B cell (primary cell): ENCODE data around the gene MAP3K7. TPM values are rescaled to one million over a fixed set of nuclear protein-coding genes. Genes with fewer than 3 reads are reported as not detected.

Source experiments
- ATAC-seq: fragments of 200-7000 bp; cut with Tn5 transposase; one replicate; pipeline ENCODE4 v1.10.0; 2021; ENCODE audit warnings: low read depth, mild to moderate bottlenecking, moderate number of reproducible peaks, moderate library complexity
- CTCF ChIA-PET: fragments of 350-600 bp; sonication (Branson Sonifier 250); formaldehyde crosslinking; loops from one replicate; lab custom pipeline; 2021; ENCODE audit warnings: antibody characterized with exemption, inconsistent platforms; lab: Charles Lee
- POLR2A ChIA-PET: fragments of 350-600 bp; sonication (Branson Sonifier 250); formaldehyde crosslinking; loops from one replicate; lab custom pipeline; 2021; ENCODE audit warnings: antibody characterized with exemption; lab: Charles Lee
- DNase-seq: peaks from one replicate; pipeline ENCODE4 v3.0.0; 2013
- H2AFZ ChIP-seq: 2 replicates; pipeline ENCODE4 v1.6.1; 2012; ENCODE audit warnings: mild to moderate bottlenecking, low read depth, low read length; ENCODE audit not compliant: insufficient read depth, poor library complexity, severe bottlenecking
- H3K27ac ChIP-seq, 2 donors: 1 replicate in 1 of 2; 2 replicates in 1 of 2; pipeline ENCODE4 v1.5.1; 2012 to 2013; ENCODE audit warnings: low read length in 2 of 2, mild to moderate bottlenecking in 2 of 2, moderate library complexity in 1 of 2
- H3K27me3 ChIP-seq, 4 experiments: fragments of 200-600 bp in 1 of 4; sonication (generic) in 1 of 4; replicated peaks in 1 of 4; 1 replicate in 2 of 4; 2 replicates in 2 of 4; pipeline versions ENCODE4 v1.6.1 to v1.7.0; 2013 to 2016; ENCODE audit warnings: low read length in 3 of 4, mild to moderate bottlenecking in 2 of 4, mixed read lengths in 1 of 4, moderate library complexity in 1 of 4; ENCODE audit not compliant: insufficient read depth in 4 of 4, control insufficient read depth in 3 of 4; ENCODE audit errors: control extremely low read depth in 1 of 4
- H3K36me3 ChIP-seq, 2 experiments: replicated peaks in 1 of 2; 1 replicate in 1 of 2; 2 replicates in 1 of 2; pipeline versions ENCODE4 v1.6.1 to v1.7.1; 2013; ENCODE audit warnings: low read length in 1 of 2; ENCODE audit not compliant: insufficient read depth in 2 of 2, control insufficient read depth in 1 of 2; ENCODE audit errors: control extremely low read depth in 1 of 2, extremely low read depth in 1 of 2
- H3K4me1 ChIP-seq, 2 donors: fragments of 200-600 bp in 1 of 2; sonication (generic) in 1 of 2; 1 replicate in 1 of 2; 2 replicates in 1 of 2; pipeline versions ENCODE4 v1.5.1 to v1.6.1; 2013 to 2017; ENCODE audit warnings: low read length in 2 of 2; ENCODE audit not compliant: control insufficient read depth in 2 of 2, insufficient read depth in 2 of 2
- H3K4me2 ChIP-seq: replicated peaks from 2 replicates; pipeline ENCODE3; 2012; ENCODE audit warnings: mild to moderate bottlenecking, low read depth, low read length; ENCODE audit not compliant: poor library complexity, severe bottlenecking
- H3K4me3 ChIP-seq, 5 experiments: fragments of 200-600 bp in 1 of 5; sonication (generic) in 1 of 5; 1 replicate in 3 of 5; 2 replicates in 2 of 5; pipeline versions ENCODE4 v1.5.1 to v1.7.0; 2011 to 2016; ENCODE audit warnings: low read length in 4 of 5, mild to moderate bottlenecking in 4 of 5, low read depth in 2 of 5, control low read depth in 1 of 5, moderate library complexity in 1 of 5; ENCODE audit not compliant: insufficient read depth in 1 of 5; ENCODE audit errors: control extremely low read depth in 1 of 5, extremely low read depth in 1 of 5
- H3K79me2 ChIP-seq: fragments of 200-600 bp; sonication (generic); one replicate; pipeline ENCODE4 v1.6.0; 2016; ENCODE audit warnings: low read length; ENCODE audit not compliant: control insufficient read depth, insufficient read depth
- H3K9ac ChIP-seq: fragments of 200-600 bp; sonication (generic); 2 replicates; pipeline ENCODE4 v1.6.1; 2017; ENCODE audit warnings: mild to moderate bottlenecking, low read length, moderate library complexity
- H3K9me3 ChIP-seq, 3 donors: one replicate each; pipeline versions ENCODE4 v1.6.1 to v1.7.1; 2013; ENCODE audit warnings: low read length in 2 of 3; ENCODE audit not compliant: control insufficient read depth in 2 of 3, insufficient read depth in 1 of 3; ENCODE audit errors: control extremely low read depth in 1 of 3
- H4K20me1 ChIP-seq: 2 replicates; pipeline ENCODE4 v1.6.0; 2012; ENCODE audit warnings: mild to moderate bottlenecking, low read length; ENCODE audit not compliant: insufficient read depth, control insufficient read depth, poor library complexity, severe bottlenecking
- H3K27ac Mint-ChIP-seq: one replicate; pipeline ENCODE4 v1.8.0; 2021; ENCODE audit warnings: mixed read lengths
- H3K27me3 Mint-ChIP-seq: one replicate; pipeline ENCODE4 v1.8.0; 2021; ENCODE audit warnings: mixed read lengths
- H3K4me1 Mint-ChIP-seq: one replicate; pipeline ENCODE4 v1.8.0; 2021; ENCODE audit warnings: mixed read lengths
- H3K4me3 Mint-ChIP-seq: one replicate; pipeline ENCODE4 v1.8.0; 2021; ENCODE audit warnings: mixed read lengths
- H3K9me3 Mint-ChIP-seq: one replicate; pipeline ENCODE4 v1.8.0; 2022; ENCODE audit warnings: mixed read lengths; ENCODE audit not compliant: insufficient read depth
- CTCF ChIP-seq: fragments of 200-600 bp; IDR thresholded peaks from one replicate; pipeline ENCODE4 v1.8.0; 2022; ENCODE audit warnings: antibody characterized with exemption, mild to moderate bottlenecking
- EZH2 ChIP-seq: IDR thresholded peaks from 2 replicates; pipeline ENCODE4 v1.6.1; 2012; ENCODE audit warnings: borderline replicate concordance, low read depth, mild to moderate bottlenecking, moderate library complexity, low read length; ENCODE audit not compliant: insufficient read depth, poor library complexity, severe bottlenecking
- WGBS: methylation state at CpG from one replicate; pipeline ENCODE4 v1.1.5; 2013; ENCODE audit warnings: missing lambda C conversion rate; ENCODE audit not compliant: insufficient coverage; 5-methylcytosine and 5-hydroxymethylcytosine counted together
- intact Hi-C: fragments of 100-400 bp; cut with micrococcal nuclease; formaldehyde crosslinking; loops from one replicate; pipeline ENCODE4 v1.10.0; 2022
- polyA plus RNA-seq: library from polyadenylated mRNA; depleted of rRNA; stranded (reverse); fragments of >200 nt; gene quantifications from 2 replicates; pipeline ENCODE4 v1.2.3, GENCODE V29; 2012
- total RNA-seq, 2 donors: library from RNA; stranded (reverse); fragments of 120-200 nt in 1 of 2; gene quantifications; 1 replicate in 1 of 2; 2 replicates in 1 of 2; pipeline versions ENCODE4 v1.2.3 to v1.2.4, GENCODE V29; 2013 to 2022

Gene MAP3K7
- total and polyA plus RNA-seq, 2 donors (not counting 1 experiment from before 2014, with no cell fraction given) = 15.0 to 32.8 TPM

- Histone ChIP-seq H4K20me1 (no peaks in the 10 kb centered on the region), H3K27me3 (peaks cover 0 to 42% (median 21%) of the 10 kb centered on the region in 4 experiments), H2AFZ (peak overlapping the region; percentile 79), H3K4me3 (peak overlapping the region; percentile 38 to 75 (median 53)), H3K79me2 (no peaks in the 10 kb centered on the region), H3K27ac (no peak overlapping the region), H3K4me2 (peak overlapping the region; percentile 99), H3K36me3 (no peaks in the 10 kb centered on the region), H3K9ac (peak overlapping the region; percentile 68), H3K9me3 (no peaks in the 10 kb centered on the region), H3K4me1 (peaks cover 16 to 19% of the 10 kb centered on the region in 2 donors)
- H3K9me3 Mint-ChIP-seq = no peaks in the 10 kb centered on the region
- H3K4me1 Mint-ChIP-seq = peaks cover 14% of the 10 kb centered on the region
- no peak overlapping the region for H3K27ac Mint-ChIP-seq
- DNase-seq = peak; percentile 54
- POLR2A ChIA-PET = no interaction called here
- intact Hi-C loops = no loop called here
- CTCF ChIA-PET = interaction anchor here (1.3 kb wide), 1 partner anchor 24 kb away, joined by 3 read pairs; no protein-coding TSS in a partner anchor
- WGBS = under 1% methylated on average over 71 of the region's 72 CpGs
- peaks cover 49% of the 10 kb centered on the region for H3K27me3 Mint-ChIP-seq
- peak overlapping the region; percentile 84 for H3K4me3 Mint-ChIP-seq
- peak; percentile 36 for ATAC-seq
- TF ChIP-seq EZH2 (no peak), CTCF (no peak)
Measured at GRCh38 chr6:90610751-90611542, 24.1 kb upstream of the MAP3K7 start.

GRCh38 chr6:90610301-90610750, 23.5 kb upstream of the MAP3K7 start:
- POLR2A ChIA-PET = no interaction called here
- H3K4me3 Mint-ChIP-seq = peak overlapping the region; percentile 84
- CTCF ChIA-PET = interaction anchor here (1.3 kb wide), 1 partner anchor 24 kb away, joined by 3 read pairs; no protein-coding TSS in a partner anchor
- Histone ChIP-seq H3K79me2 (no peaks in the 10 kb centered on the region), H3K27me3 (peaks cover 0 to 39% (median 20%) of the 10 kb centered on the region in 4 experiments), H3K27ac (no peak overlapping the region), H4K20me1 (no peaks in the 10 kb centered on the region), H3K4me1 (peaks cover 16 to 19% of the 10 kb centered on the region in 2 donors), H3K36me3 (no peaks in the 10 kb centered on the region), H3K9me3 (no peaks in the 10 kb centered on the region), H2AFZ (peak overlapping the region; percentile 79), H3K9ac (peak overlapping the region; percentile 68), H3K4me2 (peak overlapping the region; percentile 99), H3K4me3 (peak overlapping the region; percentile 38 to 75 (median 53))
- H3K27me3 Mint-ChIP-seq = peaks cover 47% of the 10 kb centered on the region
- 7% methylated on average over 18 of the region's 22 CpGs for WGBS
- H3K4me1 Mint-ChIP-seq = peaks cover 14% of the 10 kb centered on the region
- no peak for ATAC-seq
- peak; percentile 35 for DNase-seq
- intact Hi-C loops = no loop called here
- no peak for TF ChIP-seq EZH2
- no peak for TF ChIP-seq CTCF
- no peak overlapping the region for H3K27ac Mint-ChIP-seq
- no peaks in the 10 kb centered on the region for H3K9me3 Mint-ChIP-seq
